GM12892 (cell line): ENCODE results near the gene ZNF746.

Experiments used
- POLR2A ChIP-seq: IDR thresholded peaks from 2 replicates; pipeline ENCODE4 v1.6.1; 2011; ENCODE audit warnings: low read depth, low read length, control low read depth
- POLR2AphosphoS5 ChIP-seq: IDR thresholded peaks from 2 replicates; pipeline ENCODE4 v1.6.1; 2011; ENCODE audit warnings: low read depth, low read length, control low read depth

- TF ChIP-seq POLR2A (no peak), POLR2AphosphoS5 (no peak)
Measured at GRCh38 chr7:149467321-149467859, 30.2 kb downstream of the ZNF746 start.
